ENCODE measurements around the gene ZMIZ1.

- TF ChIP-seq POLR2A (IDR thresholded peaks at IDR 0.05; ENCODE audit: extremely low read depth, insufficient read length): no peak
- no peak for TF ChIP-seq CTCF (IDR thresholded peaks at IDR 0.05; ENCODE audit: low read depth, low read length)
- no peak for TF ChIP-seq MAX (IDR thresholded peaks at IDR 0.05; ENCODE audit: low read depth, low read length)
Observed at GRCh38 chr10:79044036-79044632, 24.6 kb upstream of the ZMIZ1 start.

Measured in NB4 (cell line).